ENCODE results near the gene TMEFF2. TPM values are rescaled to one million over a fixed set of nuclear protein-coding genes. Genes with fewer than 3 reads are reported as not detected.

TMEFF2 gene
- total RNA-seq, 1 donor, result under 0.01 TPM

- Histone ChIP-seq H2AFZ (ENCODE audit: low read length) (no peak overlapping the region), H3K4me1 (ENCODE audit: insufficient read depth, low read length) (peaks cover 9% of the 10 kb centered on the region), H3K27ac (ENCODE audit: low read depth, low read length) (no peak overlapping the region), H4K20me1 (ENCODE audit: insufficient read depth, low read length) (no peaks in the 10 kb centered on the region), H3K4me3 (ENCODE audit: insufficient read depth, low read length) (no peak overlapping the region), H3K27me3 (ENCODE audit: insufficient read depth, low read length) (no peaks in the 10 kb centered on the region), H3K36me3 (ENCODE audit: insufficient read depth, low read length) (no peaks in the 10 kb centered on the region), H3K9me3 (ENCODE audit: low read depth, low read length) (no peaks in the 10 kb centered on the region), H3K79me2 (ENCODE audit: insufficient read depth, low read length) (no peaks in the 10 kb centered on the region), H3K4me2 (ENCODE audit: insufficient read depth, low read length) (peak overlapping the region; percentile 13)
- no peak for TF ChIP-seq CTCF (IDR thresholded peaks at IDR 0.05; ENCODE audit: extremely low read depth, low read depth, low read length)
- DNase-seq (ENCODE audit: insufficient read length, low spot score, missing footprints), result no peak
Observed at GRCh38 chr2:191927991-191928390, 266.7 kb downstream of the TMEFF2 start.

GRCh38 chr2:191927319-191927867 lies 267.3 kb downstream of the TMEFF2 start:
- Histone ChIP-seq H3K27me3 (ENCODE audit: insufficient read depth, low read length) (no peaks in the 10 kb centered on the region), H3K4me3 (ENCODE audit: insufficient read depth, low read length) (no peak overlapping the region), H3K27ac (ENCODE audit: low read depth, low read length) (no peak overlapping the region), H3K79me2 (ENCODE audit: insufficient read depth, low read length) (no peaks in the 10 kb centered on the region), H3K4me1 (ENCODE audit: insufficient read depth, low read length) (peaks cover 9% of the 10 kb centered on the region), H2AFZ (ENCODE audit: low read length) (no peak overlapping the region), H3K4me2 (ENCODE audit: insufficient read depth, low read length) (peak overlapping the region; percentile 13), H4K20me1 (ENCODE audit: insufficient read depth, low read length) (no peaks in the 10 kb centered on the region), H3K36me3 (ENCODE audit: insufficient read depth, low read length) (no peaks in the 10 kb centered on the region), H3K9me3 (ENCODE audit: low read depth, low read length) (no peaks in the 10 kb centered on the region)
- DNase-seq (ENCODE audit: insufficient read length, low spot score, missing footprints), result peak; percentile 85
- no peak for TF ChIP-seq CTCF (IDR thresholded peaks at IDR 0.05; ENCODE audit: extremely low read depth, low read depth, low read length)

- H3K9me3 ChIP-seq (ENCODE audit: low read depth, low read length), result no peaks in the 10 kb centered on the region
- H3K27me3 ChIP-seq (ENCODE audit: insufficient read depth, low read length), result no peaks in the 10 kb centered on the region
- no peak for TF ChIP-seq CTCF (IDR thresholded peaks at IDR 0.05; ENCODE audit: extremely low read depth, low read depth, low read length)
- H3K27ac ChIP-seq (ENCODE audit: low read depth, low read length), result no peak overlapping the region
- no peak overlapping the region for H3K4me3 ChIP-seq (ENCODE audit: insufficient read depth, low read length)
- no peak overlapping the region for H2AFZ ChIP-seq (ENCODE audit: low read length)
- no peaks in the 10 kb centered on the region for H3K79me2 ChIP-seq (ENCODE audit: insufficient read depth, low read length)
- DNase-seq (ENCODE audit: insufficient read length, low spot score, missing footprints), result no peak
- no peaks in the 10 kb centered on the region for H4K20me1 ChIP-seq (ENCODE audit: insufficient read depth, low read length)
- H3K4me1 ChIP-seq (ENCODE audit: insufficient read depth, low read length), result peaks cover 9% of the 10 kb centered on the region
- no peaks in the 10 kb centered on the region for H3K36me3 ChIP-seq (ENCODE audit: insufficient read depth, low read length)
- no peak overlapping the region for H3K4me2 ChIP-seq (ENCODE audit: insufficient read depth, low read length)
Observed at GRCh38 chr2:191926671-191927070, 268.1 kb downstream of the TMEFF2 start.

- Histone ChIP-seq H3K27me3 (ENCODE audit: insufficient read depth, low read length) (no peaks in the 10 kb centered on the region), H3K4me3 (ENCODE audit: insufficient read depth, low read length) (no peak overlapping the region), H3K9me3 (ENCODE audit: low read depth, low read length) (no peaks in the 10 kb centered on the region), H3K4me2 (ENCODE audit: insufficient read depth, low read length) (no peak overlapping the region), H2AFZ (ENCODE audit: low read length) (no peak overlapping the region), H3K27ac (ENCODE audit: low read depth, low read length) (no peak overlapping the region), H3K79me2 (ENCODE audit: insufficient read depth, low read length) (no peaks in the 10 kb centered on the region), H3K4me1 (ENCODE audit: insufficient read depth, low read length) (peaks cover 9% of the 10 kb centered on the region), H4K20me1 (ENCODE audit: insufficient read depth, low read length) (no peaks in the 10 kb centered on the region), H3K36me3 (ENCODE audit: insufficient read depth, low read length) (no peaks in the 10 kb centered on the region)
- no peak for TF ChIP-seq CTCF (IDR thresholded peaks at IDR 0.05; ENCODE audit: extremely low read depth, low read depth, low read length)
- no peak for DNase-seq (ENCODE audit: insufficient read length, low spot score, missing footprints)
Observed at GRCh38 chr2:191923652-191923997, 271.1 kb downstream of the TMEFF2 start.

Measured in osteoblast (primary cell).